HG02571 (cell line): ENCODE results near the gene EDA.

Experiments used
- ATAC-seq: cut with Tn5 transposase; IDR thresholded peaks from one replicate; pipeline ENCODE4 v1.9.1; 2021; ENCODE audit warnings: mild to moderate bottlenecking, moderate library complexity; ENCODE audit not compliant: unreplicated experiment

Gene EDA

DNA sequence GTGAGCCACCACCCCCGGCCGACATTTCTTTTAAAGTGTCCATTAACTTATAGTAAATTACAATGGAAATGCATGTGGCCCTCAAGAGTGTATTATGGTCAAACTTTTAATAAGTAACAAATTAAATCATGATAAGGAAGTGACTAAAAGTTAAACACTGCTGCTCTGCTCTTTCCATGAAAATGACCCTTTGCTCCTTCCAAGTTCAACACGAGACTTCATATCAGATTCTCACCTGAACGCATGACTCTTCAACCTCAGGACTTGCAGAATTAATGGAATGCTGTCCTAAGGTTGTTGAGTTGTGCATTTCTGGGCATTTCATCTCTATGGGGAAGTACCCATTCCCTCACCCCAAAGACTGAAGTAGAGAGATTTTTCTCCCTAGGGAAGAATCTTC lies 406.7 kb downstream of the EDA start:
- no peak for ATAC-seq

DNA sequence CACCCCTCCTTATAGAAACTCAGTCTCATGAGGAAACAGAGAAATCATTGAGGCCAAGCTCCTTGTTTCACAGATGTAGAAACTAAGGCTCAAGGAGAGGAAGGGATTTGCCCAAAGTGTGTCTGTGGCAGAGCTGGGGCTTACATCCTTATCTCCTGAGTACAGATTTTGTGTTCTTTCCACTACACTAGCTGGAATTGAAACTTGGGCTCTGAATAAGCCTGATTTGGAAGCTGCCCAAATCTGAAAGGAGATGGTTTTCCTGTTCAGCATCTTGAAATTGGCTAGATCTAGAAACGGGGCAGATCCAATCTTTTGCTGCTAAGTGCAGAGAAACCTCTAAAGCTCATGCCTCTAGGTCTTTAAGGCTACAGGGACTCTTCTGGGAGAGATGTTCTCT lies 409.6 kb downstream of the EDA start:
- no peak for ATAC-seq

DNA sequence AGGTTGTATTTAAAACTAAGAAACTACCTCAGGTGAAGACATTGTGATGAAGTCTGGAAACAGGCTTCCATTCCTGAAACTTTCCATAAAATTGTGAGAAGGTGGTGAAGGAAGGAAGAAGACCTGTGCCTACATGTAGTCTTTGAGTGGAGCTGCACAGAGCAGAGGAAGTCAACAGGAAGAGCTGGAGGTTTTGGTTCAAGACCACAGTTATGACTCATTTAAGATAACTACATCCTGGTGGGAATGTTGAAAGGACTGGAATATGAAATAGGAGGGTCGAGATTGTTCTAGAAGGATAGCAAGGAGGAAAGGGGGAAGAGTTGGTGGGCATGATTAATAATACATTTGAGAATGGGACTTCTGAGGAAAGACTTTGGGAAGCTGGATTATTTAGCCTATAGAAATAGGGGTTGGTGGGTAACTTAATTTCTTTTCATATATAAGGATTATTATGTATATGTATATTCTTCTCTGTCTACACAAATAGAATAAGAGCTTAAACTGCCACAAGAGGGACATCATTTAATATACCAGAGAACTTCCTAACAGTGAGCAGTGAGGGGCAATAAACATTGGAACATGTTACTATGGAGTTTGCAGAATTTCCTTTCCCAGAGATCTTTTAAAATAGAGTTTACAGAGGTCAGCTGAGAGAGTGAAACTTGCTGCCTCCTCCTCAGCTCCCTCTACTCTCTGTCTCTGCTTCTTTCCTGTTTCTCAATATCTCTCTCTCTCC lies 410.4 kb downstream of the EDA start:
- no peak for ATAC-seq

DNA sequence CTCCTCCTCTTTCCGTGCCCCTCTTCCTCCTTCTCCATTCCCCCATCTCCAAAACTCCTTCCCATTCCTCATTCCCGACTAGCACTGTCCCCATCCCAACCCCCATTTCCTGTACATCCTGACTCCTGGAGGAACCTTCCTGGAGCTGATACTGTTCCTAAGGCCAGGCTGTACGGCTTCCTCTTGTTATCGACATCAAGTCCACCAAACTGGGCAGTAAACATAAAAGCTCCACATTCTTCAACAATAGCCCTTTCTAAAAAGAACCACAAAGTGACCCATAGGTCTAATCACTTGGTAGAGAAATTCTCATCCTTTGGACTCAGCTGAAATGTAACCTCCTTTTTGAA lies 410.9 kb downstream of the EDA start:
- no peak for ATAC-seq

DNA sequence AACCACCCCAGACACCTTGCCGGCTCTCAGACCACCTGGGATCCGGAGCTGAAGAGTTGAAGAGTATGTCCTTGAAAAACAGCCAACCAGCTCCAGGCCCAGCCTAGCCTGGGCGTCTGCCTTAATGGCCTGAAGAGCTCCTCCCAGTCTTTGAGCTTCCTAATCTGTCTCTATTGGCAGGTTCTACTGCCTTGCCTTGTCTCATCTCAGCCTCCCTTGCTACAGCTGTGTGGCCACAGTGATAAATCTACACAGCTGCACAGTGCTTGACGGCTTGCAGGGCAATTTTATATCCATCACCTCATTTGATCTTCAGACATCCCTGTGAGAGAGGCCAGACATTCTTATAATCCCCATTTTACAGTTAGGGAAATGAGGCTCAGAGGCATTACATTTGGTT lies 413.9 kb downstream of the EDA start:
- no peak for ATAC-seq

DNA sequence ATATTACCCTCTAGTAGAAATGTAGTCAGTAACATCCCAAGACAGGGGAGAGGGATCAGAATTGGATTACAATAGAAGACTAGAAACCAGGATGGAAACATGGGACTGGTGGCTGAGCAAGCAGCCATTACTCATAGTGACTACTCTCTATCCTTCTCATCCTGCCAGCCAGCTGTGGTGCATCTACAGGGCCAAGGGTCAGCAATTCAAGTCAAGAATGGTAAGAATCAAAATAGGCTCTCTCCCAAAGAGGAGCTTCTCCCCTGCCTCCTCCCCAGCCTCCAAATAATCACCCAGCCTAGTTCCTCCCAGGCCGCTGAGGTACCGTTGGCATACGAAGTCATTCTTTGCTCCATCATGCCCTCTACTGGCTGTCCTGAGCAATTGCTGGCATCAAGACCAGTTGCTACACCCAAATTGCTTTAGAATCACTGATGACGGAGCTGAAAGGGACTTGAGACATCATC lies 414.4 kb downstream of the EDA start:
- no peak for ATAC-seq

DNA sequence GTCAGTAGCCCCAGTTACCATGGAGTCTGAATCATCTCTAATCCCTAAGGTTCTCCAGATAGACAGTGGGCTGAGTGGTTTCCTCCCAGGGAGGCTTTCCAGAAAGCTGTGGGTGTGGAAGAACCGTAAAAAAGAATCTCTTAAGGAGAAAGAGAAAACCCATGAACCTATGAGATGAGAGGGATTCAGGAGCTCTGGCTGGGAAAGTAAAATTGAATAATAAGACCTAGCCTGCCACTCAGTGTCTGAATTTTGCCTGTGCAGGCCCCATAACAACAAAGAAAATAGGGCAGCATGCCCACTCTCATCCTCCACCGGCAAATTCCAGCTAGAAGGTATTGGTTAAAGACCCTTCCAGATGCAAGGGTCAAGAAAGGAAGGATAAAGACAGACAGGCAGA lies 416.9 kb downstream of the EDA start:
- ATAC-seq = no peak

DNA sequence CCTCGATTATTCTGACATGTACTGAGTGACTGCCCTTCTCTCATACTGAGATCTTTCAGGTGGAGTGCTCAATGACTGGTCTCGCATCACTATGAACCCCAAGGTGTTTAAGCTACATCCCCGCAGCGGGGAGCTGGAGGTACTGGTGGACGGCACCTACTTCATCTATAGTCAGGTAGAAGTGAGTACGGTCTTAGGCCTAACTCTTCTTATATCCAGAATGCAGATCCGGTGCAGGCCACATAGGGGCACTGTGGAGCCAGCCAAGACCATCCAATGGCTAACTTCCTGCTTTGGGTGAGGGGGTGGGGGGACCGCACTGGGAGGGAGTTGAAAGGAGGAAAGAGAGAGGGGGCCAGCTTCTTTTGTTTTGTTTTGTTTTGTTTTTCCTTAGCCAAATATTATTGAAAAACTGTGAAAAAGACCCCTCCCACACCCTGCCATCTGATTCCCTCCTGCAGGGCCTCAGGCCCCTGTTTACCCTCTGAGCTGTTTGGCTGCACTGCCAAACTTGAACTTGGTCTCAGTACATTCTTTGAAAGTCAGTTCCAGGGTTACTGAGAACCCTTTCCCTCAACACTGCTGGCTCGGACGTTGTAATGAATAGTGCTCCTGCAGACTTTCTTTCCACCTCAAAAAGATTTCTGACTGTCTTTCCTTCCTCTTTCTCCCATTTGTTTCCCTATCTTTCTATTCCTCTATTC lies 417.6 kb downstream of the EDA start:
- ATAC-seq = no peak

DNA sequence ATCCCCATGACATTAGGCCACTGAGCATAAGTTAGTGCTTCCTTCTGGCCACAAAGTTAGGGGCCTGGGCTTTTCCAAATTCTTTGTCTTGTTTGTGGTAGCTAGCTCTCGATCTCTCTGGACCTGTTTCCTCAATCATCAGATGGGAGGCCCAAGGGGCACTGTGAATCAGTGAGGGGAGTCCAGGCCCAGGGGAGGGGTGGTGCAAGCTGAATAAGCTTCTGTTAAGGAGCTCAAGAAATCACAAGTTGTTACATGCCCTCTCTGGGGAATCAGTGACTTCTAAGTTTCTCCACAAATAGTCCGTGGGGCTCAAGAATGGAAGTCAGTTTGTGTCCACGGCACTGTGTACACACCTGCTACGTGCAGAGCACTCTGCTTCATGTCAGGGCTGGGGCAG lies 418.7 kb downstream of the EDA start:
- ATAC-seq = no peak

DNA sequence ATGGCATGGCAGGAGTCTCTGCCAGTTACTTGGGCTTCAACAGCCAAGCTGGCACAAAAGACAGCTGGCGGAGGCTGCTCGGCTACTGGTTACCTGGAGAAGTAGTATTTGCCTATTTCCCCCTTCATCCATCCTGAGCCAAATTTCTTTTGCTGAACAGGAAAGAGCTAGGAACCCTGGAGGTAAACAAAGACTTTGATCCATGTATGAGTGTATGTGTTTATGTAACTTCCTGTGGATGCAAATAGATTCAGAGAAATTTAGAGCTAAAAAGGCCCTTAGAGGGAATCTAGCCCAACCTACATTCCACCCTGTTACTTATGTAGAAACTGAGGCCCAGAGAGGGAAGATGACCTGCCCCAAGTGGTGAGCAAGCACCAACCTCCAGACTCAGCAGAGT lies 422.6 kb downstream of the EDA start:
- no peak for ATAC-seq

DNA sequence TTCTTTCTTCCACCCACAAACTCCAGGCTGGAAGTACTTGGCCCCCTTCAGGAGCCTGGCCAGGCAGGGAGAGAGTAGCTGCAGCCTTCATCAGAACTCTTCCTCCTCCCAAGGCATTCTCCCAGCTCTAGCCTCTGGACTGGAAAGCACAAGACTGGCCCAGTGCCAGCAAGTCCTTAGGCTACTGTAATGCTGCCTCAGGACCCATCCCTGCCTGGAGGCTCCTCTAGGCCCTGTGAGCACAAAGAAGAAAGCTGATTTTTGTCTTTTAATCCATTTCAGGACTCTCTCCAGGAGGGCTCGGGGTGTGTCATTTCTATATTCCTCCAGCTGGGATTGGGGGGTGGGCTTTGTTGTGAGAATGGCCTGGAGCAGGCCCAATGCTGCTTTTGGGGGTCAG lies 423.0 kb downstream of the EDA start:
- no peak for ATAC-seq

DNA sequence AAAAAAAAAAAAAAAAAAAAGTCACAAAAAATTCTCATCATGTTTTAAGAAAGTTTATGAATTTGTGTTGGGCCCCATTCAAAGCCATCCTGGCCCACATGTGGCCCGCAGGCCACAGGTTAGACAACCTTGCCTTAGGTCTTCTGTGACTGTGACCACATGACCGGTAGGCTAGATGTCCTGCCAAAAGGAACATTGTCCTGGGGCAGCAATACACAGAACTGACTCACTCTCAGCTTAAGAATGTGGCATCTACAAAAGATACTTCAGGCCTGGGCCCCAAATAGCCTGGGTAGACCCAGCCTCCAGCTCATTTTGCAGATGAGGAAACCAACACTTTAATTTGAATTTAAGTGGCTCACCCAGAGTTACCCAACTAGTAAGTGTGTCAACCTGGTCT lies 423.8 kb downstream of the EDA start:
- no peak for ATAC-seq

DNA sequence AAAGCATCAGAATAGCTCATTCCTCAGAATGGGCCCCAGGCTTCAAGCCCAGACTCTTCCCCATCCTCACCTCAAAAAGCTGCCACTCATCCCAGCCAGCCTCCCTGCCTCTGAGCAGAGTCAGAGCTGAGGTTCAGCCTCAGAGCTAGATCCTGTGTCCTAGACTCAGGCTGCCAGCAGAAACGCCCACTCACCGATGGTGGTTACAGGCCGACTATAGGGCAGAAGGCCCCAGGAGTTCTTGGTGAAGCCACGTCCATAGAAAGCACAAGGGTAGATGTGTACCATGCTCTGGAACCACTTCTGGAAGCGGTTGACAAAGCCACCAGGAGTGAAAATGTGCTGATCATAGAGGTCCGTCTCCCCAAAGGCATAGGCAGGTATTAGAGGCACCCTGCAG lies 426.1 kb downstream of the EDA start:
- ATAC-seq = no peak

DNA sequence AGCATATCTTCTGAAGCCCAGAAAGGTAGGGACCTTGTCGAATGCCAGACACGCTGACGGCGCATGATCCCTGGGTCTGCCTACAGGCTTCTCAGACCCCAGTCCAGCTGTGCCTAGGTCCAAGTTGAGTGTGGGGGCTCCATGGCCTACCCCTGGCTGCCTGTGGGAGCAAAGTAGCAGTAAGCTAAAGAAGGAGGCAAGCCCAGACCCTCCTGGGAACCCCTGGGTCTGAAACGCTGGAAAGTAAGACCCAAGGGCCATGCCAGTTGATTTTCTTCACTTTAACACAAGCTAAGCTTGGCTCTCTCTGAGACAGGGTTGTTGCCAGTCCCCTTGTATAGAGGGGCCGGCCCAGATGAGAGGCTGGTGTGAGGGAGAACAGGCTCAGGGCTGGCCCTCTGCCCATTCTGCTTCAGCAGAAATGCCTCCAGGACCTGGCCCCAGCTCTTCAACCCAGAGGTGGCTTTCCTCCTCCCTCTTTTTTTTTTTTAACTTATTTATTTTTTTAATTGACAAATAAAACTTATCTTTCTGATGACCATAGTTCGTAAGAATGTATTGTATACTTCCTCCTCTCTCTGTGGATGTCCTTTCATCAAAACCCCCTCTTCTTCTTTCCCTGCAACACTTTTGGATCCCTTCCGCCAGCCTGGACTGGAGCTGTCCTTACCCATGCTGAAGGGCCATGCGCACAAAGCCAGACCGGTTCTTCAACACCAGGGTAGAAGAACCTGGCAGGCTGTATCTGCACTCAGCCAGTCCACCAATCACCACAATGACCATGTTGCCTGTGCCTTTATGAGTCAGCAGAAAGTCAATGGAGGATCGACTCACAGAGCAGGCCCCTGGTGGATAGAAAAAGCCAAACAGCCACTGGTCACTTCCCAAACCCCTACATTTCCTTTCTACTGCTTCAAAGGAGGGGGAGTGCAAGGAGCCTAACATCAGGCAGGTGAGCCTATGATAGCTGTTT lies 426.8 kb downstream of the EDA start:
- no peak for ATAC-seq

DNA sequence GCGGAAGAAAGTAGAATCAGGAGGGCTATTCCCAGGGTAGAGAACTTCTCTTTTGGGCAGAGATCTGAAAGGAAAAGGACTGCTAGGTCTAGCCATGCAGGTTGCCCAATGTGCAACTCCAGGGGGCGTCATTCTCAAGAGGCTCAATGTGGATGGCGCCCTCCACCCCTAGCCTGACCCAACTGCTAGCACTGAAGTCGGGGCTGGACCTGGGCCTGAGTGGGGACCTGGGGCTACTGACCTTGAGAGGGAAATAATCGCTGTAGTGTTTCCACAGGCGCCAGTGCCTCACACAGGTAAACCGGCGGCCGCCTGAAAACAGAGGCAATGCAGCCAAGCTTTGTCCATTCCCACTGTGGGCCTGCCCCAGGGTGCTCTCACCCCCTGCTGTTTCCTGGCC lies 427.8 kb downstream of the EDA start:
- ATAC-seq = no peak

DNA sequence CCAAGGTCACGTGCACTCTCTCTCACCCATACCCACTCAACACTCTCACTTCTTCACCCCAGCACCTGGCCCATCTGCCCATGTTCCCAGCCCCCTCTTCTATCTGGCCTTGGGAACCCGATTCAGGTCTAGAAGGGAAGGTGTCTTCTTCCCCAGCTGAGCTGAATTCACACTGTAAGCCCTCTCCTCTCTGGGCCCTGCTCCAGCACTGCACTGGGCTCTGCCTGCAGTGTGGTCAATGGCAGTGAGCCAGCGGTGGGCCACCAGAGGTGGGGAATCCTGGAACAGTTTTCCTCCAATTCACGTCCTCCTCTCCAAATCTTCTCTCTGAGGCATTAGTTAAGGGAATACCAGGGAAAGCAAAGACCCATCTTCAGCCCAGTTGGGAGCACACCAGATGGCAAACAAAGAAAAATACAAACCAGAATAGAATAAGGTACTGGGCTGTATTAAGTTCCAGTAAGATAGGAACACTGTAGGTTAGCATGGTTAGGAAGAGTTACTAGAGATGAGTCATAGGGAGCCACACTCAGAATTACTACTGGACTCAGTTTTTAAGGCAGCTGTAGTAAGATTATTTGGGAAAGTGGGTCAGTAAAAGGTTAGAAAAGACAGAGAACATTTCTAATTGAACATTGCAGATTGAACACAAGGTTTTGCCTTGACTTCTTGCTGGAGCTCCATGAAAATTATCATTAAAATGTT lies 428.8 kb downstream of the EDA start:
- no peak for ATAC-seq

DNA sequence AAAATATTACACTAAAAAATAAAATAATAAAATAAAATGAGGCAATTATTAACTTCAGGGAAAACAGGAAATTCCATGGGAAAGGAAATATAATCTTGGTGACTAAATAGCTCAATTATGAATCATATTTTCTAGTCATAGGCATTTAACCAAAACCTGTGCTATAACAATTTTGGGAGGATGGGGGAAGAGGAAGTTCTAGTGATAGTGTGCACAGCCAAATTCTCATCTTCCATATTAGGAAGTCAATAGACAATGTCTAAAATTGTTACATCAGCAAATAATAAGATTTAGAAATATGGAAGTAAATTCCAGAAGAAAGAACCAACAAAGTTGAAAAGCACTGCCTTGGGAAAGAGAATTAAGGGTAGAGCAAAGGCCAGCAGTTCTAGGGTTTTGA lies 431.1 kb downstream of the EDA start:
- no peak for ATAC-seq

DNA sequence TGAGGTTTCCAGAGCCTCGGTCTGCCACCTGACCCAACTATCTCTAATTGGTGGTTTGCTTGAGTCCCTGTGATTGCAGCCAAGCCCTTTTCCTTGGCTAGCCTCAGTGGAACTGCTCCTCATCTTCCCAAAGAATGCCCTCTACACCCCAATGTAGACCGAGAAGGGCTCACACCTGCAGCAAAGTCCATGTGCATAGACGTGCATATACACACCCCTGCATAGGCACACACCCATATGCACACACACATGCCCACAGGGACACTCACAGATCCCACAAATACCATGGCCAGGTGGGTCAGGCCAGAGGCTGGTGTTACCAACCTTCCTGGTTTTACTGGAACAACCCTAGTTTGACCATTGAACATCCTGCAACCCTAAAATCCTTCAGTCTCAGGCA lies 433.5 kb downstream of the EDA start:
- ATAC-seq = no peak

DNA sequence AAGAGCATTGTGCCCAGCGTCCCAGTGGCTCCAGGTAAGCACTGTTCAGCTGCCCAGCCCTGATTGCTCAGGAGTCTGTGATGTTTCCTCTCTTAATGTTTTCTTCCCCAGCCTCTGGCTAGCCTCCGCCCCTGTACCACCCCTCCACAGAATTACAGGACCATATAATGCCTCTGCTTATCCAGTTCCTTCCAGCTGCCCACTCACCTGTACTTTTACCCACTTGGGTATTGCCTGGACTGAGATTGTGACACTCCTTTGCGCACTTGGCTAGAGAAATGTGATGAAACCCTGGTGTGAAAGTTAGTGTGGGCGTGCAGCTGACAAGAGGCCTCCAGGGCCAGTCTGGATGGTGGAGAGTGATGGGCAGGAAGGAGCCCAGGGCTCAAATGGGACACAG lies 434.0 kb downstream of the EDA start, which contains the start of gene AWAT2:
Gene AWAT2, minus strand, starts transcription at position 14 of the 400 bp plus-strand sequence. Its CDS starts 6 bp downstream, at position 8.
- ATAC-seq = no peak

DNA sequence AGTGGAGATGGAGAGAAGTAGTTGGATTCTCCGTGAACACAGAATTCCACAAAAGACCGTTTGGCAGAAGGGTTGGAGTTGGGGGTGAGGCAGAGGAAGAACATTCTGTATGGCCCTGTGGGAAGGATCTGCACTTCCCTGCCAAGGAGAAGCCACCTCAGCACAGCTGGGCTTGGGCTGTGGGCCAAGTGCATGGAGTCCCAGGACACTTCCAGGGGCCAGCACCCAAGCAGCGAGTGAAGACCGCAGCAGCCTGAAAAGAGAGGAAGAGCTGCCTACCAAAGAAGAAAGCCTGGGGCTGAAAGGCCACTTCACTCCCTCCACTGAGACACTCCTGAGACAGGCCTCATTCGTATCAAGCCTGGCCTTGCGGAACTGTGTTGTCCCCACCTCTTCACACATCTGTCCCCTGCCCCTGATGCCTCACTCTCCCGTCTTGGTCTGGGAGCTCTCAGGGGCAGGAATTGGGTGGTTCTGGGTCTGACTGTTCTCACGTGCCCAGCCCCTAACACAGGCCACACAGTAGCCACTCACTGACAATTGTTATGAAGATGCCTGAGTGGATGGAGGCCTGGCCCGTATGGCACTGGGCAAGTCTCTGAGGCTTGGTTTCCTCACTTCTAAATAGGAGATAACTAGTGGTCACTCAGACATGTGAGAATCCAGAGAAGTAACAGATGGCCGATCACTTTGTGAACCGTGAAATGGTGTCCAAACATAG lies 437.1 kb downstream of the EDA start:
- ATAC-seq = no peak
